CD14-positive monocyte (primary cell): ENCODE data around the gene ZNF26. TPM values are rescaled to one million over a fixed set of nuclear protein-coding genes. Genes with fewer than 3 reads are reported as not detected.
"Not testable (repeated sequence)": the region's sequence is repeated elsewhere in the genome, so short reads cannot be mapped to it uniquely, and the experiment has no call there.

Source experiments
- DNase-seq, 3 donors: peaks; one replicate each; pipeline ENCODE4 v3.0.0-alpha.2; 2011 to 2022
- H2AFZ ChIP-seq: 2 replicates; pipeline ENCODE4 v1.6.0; 2012; ENCODE audit warnings: mild to moderate bottlenecking, low read depth, low read length, inconsistent platforms; ENCODE audit not compliant: insufficient read depth, poor library complexity, severe bottlenecking
- H3K27ac ChIP-seq, 2 donors: 1 replicate in 1 of 2; 2 replicates in 1 of 2; pipeline ENCODE4 v1.5.1; 2012 to 2013; ENCODE audit warnings: low read length in 2 of 2, control low read depth in 1 of 2, inconsistent platforms in 1 of 2, low read depth in 1 of 2, mild to moderate bottlenecking in 1 of 2
- H3K27me3 ChIP-seq, 2 donors: one replicate each; pipeline versions ENCODE4 v1.6.0 to v1.6.1; 2011 to 2013; ENCODE audit warnings: low read length in 2 of 2; ENCODE audit not compliant: control insufficient read depth in 2 of 2, insufficient read depth in 2 of 2
- H3K36me3 ChIP-seq, 2 donors: replicated peaks in 1 of 2; 1 replicate in 1 of 2; 2 replicates in 1 of 2; pipeline versions ENCODE4 v1.5.1 to v1.6.1; 2012 to 2013; ENCODE audit warnings: low read length in 2 of 2, control low read depth in 1 of 2, inconsistent platforms in 1 of 2, mild to moderate bottlenecking in 1 of 2; ENCODE audit not compliant: insufficient read depth in 2 of 2, control insufficient read depth in 1 of 2
- H3K4me1 ChIP-seq, 2 donors: 1 replicate in 1 of 2; 2 replicates in 1 of 2; pipeline versions ENCODE4 v1.5.1 to v1.6.1; 2012 to 2013; ENCODE audit warnings: low read length in 2 of 2, control low read depth in 1 of 2, inconsistent platforms in 1 of 2, mild to moderate bottlenecking in 1 of 2, moderate library complexity in 1 of 2; ENCODE audit not compliant: insufficient read depth in 2 of 2, control insufficient read depth in 1 of 2
- H3K4me2 ChIP-seq: replicated peaks from 2 replicates; pipeline ENCODE3; 2012; ENCODE audit warnings: low read length, moderate library complexity, mild to moderate bottlenecking; ENCODE audit not compliant: poor library complexity, severe bottlenecking; ENCODE audit errors: extremely low read depth
- H3K4me3 ChIP-seq, 3 experiments: fragments of 200-600 bp in 1 of 3; sonication (generic) in 1 of 3; replicated peaks in 1 of 3; 1 replicate in 2 of 3; 2 replicates in 1 of 3; pipeline ENCODE4 v1.5.1; 2011 to 2013; ENCODE audit warnings: low read length in 3 of 3, mild to moderate bottlenecking in 3 of 3, control low read depth in 2 of 3, low read depth in 2 of 3, inconsistent platforms in 1 of 3, moderate library complexity in 1 of 3
- H3K79me2 ChIP-seq: 2 replicates; pipeline ENCODE4 v1.6.0; 2012; ENCODE audit warnings: mild to moderate bottlenecking, control low read depth, inconsistent platforms, low read length, moderate library complexity; ENCODE audit not compliant: insufficient read depth
- H3K9ac ChIP-seq: 2 replicates; pipeline ENCODE4 v1.6.0; 2017; ENCODE audit warnings: low read length, mild to moderate bottlenecking; ENCODE audit not compliant: insufficient read depth, poor library complexity, severe bottlenecking
- H3K9me3 ChIP-seq, 2 donors: replicated peaks in 1 of 2; 1 replicate in 1 of 2; 2 replicates in 1 of 2; pipeline versions ENCODE4 v1.5.1 to v1.6.1; 2012 to 2013; ENCODE audit warnings: low read length in 2 of 2, control low read depth in 1 of 2; ENCODE audit not compliant: control insufficient read depth in 1 of 2, insufficient read depth in 1 of 2
- H4K20me1 ChIP-seq: 2 replicates; pipeline ENCODE4 v1.6.0; 2012; ENCODE audit warnings: mild to moderate bottlenecking, low read length, control low read depth, moderate library complexity; ENCODE audit not compliant: insufficient read depth
- H3K27ac Mint-ChIP-seq, 7 donors: one replicate each; pipeline ENCODE4 v1.8.0; 2020; ENCODE audit warnings: mild to moderate bottlenecking in 7 of 7, mixed read lengths in 7 of 7, moderate library complexity in 6 of 7, inconsistent platforms in 2 of 7
- H3K27me3 Mint-ChIP-seq, 3 donors: one replicate each; pipeline ENCODE4 v1.8.0; 2021 to 2022; ENCODE audit warnings: low read depth in 3 of 3, mild to moderate bottlenecking in 3 of 3, mixed read lengths in 3 of 3, moderate library complexity in 3 of 3, inconsistent platforms in 1 of 3
- H3K36me3 Mint-ChIP-seq, 2 donors: one replicate each; pipeline ENCODE4 v1.8.0; 2020; ENCODE audit warnings: mixed read lengths in 2 of 2, inconsistent platforms in 1 of 2, mild to moderate bottlenecking in 1 of 2
- H3K4me1 Mint-ChIP-seq: one replicate; pipeline ENCODE4 v1.8.0; 2020; ENCODE audit warnings: mild to moderate bottlenecking, mixed read lengths
- H3K4me3 Mint-ChIP-seq, 2 donors: one replicate each; pipeline ENCODE4 v1.8.0; 2020; ENCODE audit warnings: mild to moderate bottlenecking in 2 of 2, mixed read lengths in 2 of 2, moderate library complexity in 1 of 2
- H3K9me3 Mint-ChIP-seq, 7 donors: one replicate each; pipeline ENCODE4 v1.8.0; 2020 to 2022; ENCODE audit warnings: mixed read lengths in 7 of 7, mild to moderate bottlenecking in 6 of 7, moderate library complexity in 6 of 7, inconsistent platforms in 2 of 7
- WGBS: methylation state at CpG from one replicate; pipeline ENCODE4 v1.1.5; 2013; ENCODE audit warnings: missing lambda C conversion rate; ENCODE audit not compliant: insufficient coverage; 5-methylcytosine and 5-hydroxymethylcytosine counted together
- intact Hi-C, 2 donors: fragments of 100-400 bp; cut with micrococcal nuclease; formaldehyde crosslinking; loops; one replicate each; pipeline versions ENCODE4 v1.15.0 to v1.15.1; 2023
- polyA minus RNA-seq: library from RNA; depleted of rRNA, polyadenylated mRNA; stranded (reverse); fragments of >200 nt; gene quantifications from 2 replicates; pipeline ENCODE4 v1.2.3, GENCODE V29; 2012
- polyA plus RNA-seq, 3 donors: library from polyadenylated mRNA; depleted of rRNA in 1 of 3; unstranded in 2 of 3; stranded (reverse) in 1 of 3; fragments of 300-500 nt in 2 of 3; fragments of >200 nt in 1 of 3; fragmentation: Illumina TruSeq in 2 of 3; gene quantifications; 1 replicate in 2 of 3; 2 replicates in 1 of 3; pipeline ENCODE4 v1.2.3, GENCODE V29; 2012 to 2021
- total RNA-seq, 12 experiments: library from RNA in 1 of 12; stranded (reverse) in 1 of 12; fragments of 120-200 nt in 1 of 12; gene quantifications; one replicate each; pipeline ENCODE4 v1.2.4 and lab custom pipeline; 2013 to 2026; ENCODE audit warnings: mixed read lengths in 6 of 12, inconsistent platforms in 1 of 12
- TF ChIP-seq, protein P1 (sequence below): fragments of 200-600 bp; IDR thresholded peaks from one replicate; pipeline ENCODE4 v1.8.0; 2022; ENCODE audit warnings: antibody characterized with exemption, mild to moderate bottlenecking

The ZNF26 gene, protein sequence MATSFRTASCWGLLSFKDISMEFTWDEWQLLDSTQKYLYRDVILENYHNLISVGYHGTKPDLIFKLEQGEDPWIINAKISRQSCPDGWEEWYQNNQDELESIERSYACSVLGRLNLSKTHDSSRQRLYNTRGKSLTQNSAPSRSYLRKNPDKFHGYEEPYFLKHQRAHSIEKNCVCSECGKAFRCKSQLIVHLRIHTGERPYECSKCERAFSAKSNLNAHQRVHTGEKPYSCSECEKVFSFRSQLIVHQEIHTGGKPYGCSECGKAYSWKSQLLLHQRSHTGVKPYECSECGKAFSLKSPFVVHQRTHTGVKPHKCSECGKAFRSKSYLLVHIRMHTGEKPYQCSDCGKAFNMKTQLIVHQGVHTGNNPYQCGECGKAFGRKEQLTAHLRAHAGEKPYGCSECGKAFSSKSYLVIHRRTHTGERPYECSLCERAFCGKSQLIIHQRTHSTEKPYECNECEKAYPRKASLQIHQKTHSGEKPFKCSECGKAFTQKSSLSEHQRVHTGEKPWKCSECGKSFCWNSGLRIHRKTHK
- 11.0 TPM for total RNA-seq (2013)
- 10 to 100 TPM in 1 of 3 donors, 1 to 10 TPM in 2; 3.3 to 17.6 (median 3.8) TPM for polyA plus RNA-seq
- 19.1 and 27.1 TPM in 2 replicates for polyA minus RNA-seq
- 6.8 to 25.4 (median 19.3) reads per million in 11 experiments for total RNA-seq (lab: John Stamatoyannopoulos, UW)

GRCh38 chr12:132986001-132986884 is at the start of gene ZNF26:
Gene ZNF26, plus strand, starts transcription at chr12:132986367. Its CDS starts 474 bp downstream, at chr12:132986841.
- Mint-ChIP-seq H3K4me1 (peaks cover 14% of the 10 kb centered on the region), H3K36me3 (peaks cover 27 to 38% of the 10 kb centered on the region in 2 donors), H3K9me3 (peaks cover 33 to 66% (median 54%) of the 10 kb centered on the region in 7 donors), H3K27me3 (peaks cover 0 to 2% (median 0%) of the 10 kb centered on the region in 3 donors), H3K4me3 (peak within 1 kb of the TSS; percentile 89 to 95), H3K27ac (peak within 1 kb of the TSS; percentile 85 to 95 (median 92))
- under 1% methylated on average over 71 of the region's 76 CpGs for WGBS
- H3K9ac ChIP-seq: peak within 1 kb of the TSS; percentile 84
- H3K27ac ChIP-seq: peak within 1 kb of the TSS; percentile 54 to 89
- H2AFZ ChIP-seq: peak within 1 kb of the TSS; percentile 99
- intact Hi-C loops: loop anchor here (1.0 to 5.0 kb wide), 5 partner anchors 51 to 195 kb away; partner anchors contain the start of genes ZNF84 (in 2 of the 2), ZNF10 (in 1 of the 2), ZNF140 (in 1 of the 2) and ZNF268 (in 1 of the 2)
- H3K36me3 ChIP-seq: peaks cover 6 to 39% of the 10 kb centered on the region in 2 donors
- peaks cover 54 to 69% of the 10 kb centered on the region in 2 donors for H3K9me3 ChIP-seq
- H4K20me1 ChIP-seq: no peaks in the 10 kb centered on the region
- H3K4me1 ChIP-seq: peaks cover 17 to 24% of the 10 kb centered on the region in 2 donors
- peak; percentile 86 to 87 (median 86) for DNase-seq
- H3K4me3 ChIP-seq: peak within 1 kb of the TSS; percentile 54 to 87 (median 74)
- H3K79me2 ChIP-seq: peaks cover 50% of the 10 kb centered on the region
- TF ChIP-seq, protein P1, sequence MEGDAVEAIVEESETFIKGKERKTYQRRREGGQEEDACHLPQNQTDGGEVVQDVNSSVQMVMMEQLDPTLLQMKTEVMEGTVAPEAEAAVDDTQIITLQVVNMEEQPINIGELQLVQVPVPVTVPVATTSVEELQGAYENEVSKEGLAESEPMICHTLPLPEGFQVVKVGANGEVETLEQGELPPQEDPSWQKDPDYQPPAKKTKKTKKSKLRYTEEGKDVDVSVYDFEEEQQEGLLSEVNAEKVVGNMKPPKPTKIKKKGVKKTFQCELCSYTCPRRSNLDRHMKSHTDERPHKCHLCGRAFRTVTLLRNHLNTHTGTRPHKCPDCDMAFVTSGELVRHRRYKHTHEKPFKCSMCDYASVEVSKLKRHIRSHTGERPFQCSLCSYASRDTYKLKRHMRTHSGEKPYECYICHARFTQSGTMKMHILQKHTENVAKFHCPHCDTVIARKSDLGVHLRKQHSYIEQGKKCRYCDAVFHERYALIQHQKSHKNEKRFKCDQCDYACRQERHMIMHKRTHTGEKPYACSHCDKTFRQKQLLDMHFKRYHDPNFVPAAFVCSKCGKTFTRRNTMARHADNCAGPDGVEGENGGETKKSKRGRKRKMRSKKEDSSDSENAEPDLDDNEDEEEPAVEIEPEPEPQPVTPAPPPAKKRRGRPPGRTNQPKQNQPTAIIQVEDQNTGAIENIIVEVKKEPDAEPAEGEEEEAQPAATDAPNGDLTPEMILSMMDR: no peak
- H3K27me3 ChIP-seq: no peaks in the 10 kb centered on the region
- H3K4me2 ChIP-seq: peak within 1 kb of the TSS; percentile 86

DNA sequence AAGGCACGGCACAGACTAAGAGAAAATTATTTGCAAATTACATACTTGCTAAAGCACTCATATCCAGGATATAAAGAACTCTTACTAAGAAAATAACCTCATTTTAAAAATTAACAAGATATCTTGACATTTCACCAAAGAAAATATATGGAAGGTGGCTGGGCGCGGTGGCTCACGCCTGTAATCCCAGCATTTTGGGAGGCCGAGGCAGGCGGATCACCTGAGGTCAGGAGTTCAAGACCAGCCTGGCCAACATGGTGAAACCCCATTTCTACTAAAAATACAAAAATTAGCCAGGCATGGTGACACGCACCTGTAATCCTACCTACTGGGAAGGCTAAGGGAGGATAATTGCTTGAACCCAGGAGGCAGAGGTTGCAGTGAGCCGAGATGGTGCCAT is 49.2 kb upstream of the ZNF26 start:
- intact Hi-C loops: not testable (repeated sequence)
- H3K36me3 Mint-ChIP-seq: peaks cover 7 to 25% of the 10 kb centered on the region in 2 donors

More for the DNA sequence above, 49.2 kb upstream of the ZNF26 start:
- not testable (repeated sequence) for H3K9ac ChIP-seq, H3K4me3 Mint-ChIP-seq, H3K27me3 ChIP-seq, H4K20me1 ChIP-seq, H3K4me1 Mint-ChIP-seq, DNase-seq, H3K4me1 ChIP-seq, H2AFZ ChIP-seq, H3K79me2 ChIP-seq, H3K4me2 ChIP-seq, H3K27ac Mint-ChIP-seq, H3K27me3 Mint-ChIP-seq, H3K27ac ChIP-seq, H3K4me3 ChIP-seq
- H3K9me3 ChIP-seq: peaks cover 75 to 78% of the 10 kb centered on the region in 2 donors
- H3K9me3 Mint-ChIP-seq: peaks cover 39 to 94% (median 88%) of the 10 kb centered on the region in 7 donors
- WGBS: no CpG with 5 or more reads among the region's 8 CpGs
- H3K36me3 ChIP-seq: peaks cover 0 to 10% of the 10 kb centered on the region in 2 donors
